Subcutaneous adipose tissue (tissue), 4 donors: ENCODE data around the gene IL23R. TPM values are rescaled to one million over a fixed set of nuclear protein-coding genes. Genes with fewer than 3 reads are reported as not detected.

Experiments used
- CTCF ChIP-seq: fragments of 450-650 bp; IDR thresholded peaks from one replicate; pipeline ENCODE4 v1.5.1; 2016; ENCODE audit warnings: low read depth, mild to moderate bottlenecking, control low read depth, antibody characterized with exemption, moderate library complexity
- total RNA-seq, 4 donors: library from RNA; depleted of rRNA; stranded (reverse); fragments of >200 nt; gene quantifications; one replicate each; pipeline ENCODE4 v1.1.0, GENCODE V29; 2016

The IL23R gene
- total RNA-seq, 4 donors from 2014 or later, result not detected

GRCh38 chr1:67126974-67127373 lies 39.3 kb upstream of the IL23R start:
- TF ChIP-seq CTCF, result no peak

DNA sequence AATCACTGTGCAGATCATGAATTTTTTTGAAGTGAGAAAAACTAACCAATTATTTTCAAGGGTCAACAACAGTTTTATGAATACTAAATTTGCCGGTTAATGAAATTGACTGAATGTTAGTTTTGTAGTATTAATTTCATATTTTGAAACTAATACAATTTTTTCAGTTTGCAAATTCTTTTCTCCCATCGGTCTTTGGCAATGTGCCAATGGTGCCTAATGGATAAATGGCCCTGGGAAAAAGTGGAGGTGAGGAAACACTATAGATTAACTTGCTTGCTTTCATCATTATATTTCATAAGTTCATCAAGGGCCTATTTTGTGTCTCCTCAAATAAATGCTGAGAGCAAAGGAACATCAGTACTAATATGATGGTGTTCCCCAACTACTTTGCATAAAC lies 35.6 kb upstream of the IL23R start:
- no peak for TF ChIP-seq CTCF

GRCh38 chr1:67133177-67133576 lies 33.1 kb upstream of the IL23R start:
- TF ChIP-seq CTCF, result no peak

GRCh38 chr1:67134695-67135094 lies 31.6 kb upstream of the IL23R start, which contains the start of gene C1orf141:
C1orf141 (minus strand) TSS chr1:67134970; CDS start chr1:67127240, 7,730 bp downstream.
- TF ChIP-seq CTCF, result no peak

DNA sequence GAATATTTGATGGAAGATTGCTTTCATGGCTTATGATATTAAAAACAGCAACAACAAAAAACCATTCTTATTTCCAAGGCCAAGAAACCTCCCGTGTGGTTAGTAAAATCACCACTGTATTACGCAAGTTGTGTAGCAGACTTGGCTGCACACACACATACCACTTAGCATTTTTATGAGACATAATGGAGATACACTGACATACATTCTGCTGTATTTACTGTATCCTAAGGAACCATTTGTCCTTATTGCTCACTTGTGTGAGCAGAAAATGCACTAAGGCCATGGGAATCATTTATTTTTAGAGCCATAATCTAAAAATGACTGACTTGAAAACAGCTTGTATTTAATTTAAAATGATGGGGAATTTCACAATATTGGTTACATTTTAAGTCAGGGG lies 30.9 kb upstream of the IL23R start:
- no peak for TF ChIP-seq CTCF

- no peak for TF ChIP-seq CTCF
These were observed 28.9 kb upstream of the IL23R start for GRCh38 chr1:67137307-67137753.

- no peak for TF ChIP-seq CTCF
These were observed 27.3 kb upstream of the IL23R start for GRCh38 chr1:67138813-67139499.
